ENCODE data around the gene RASSF3. TPM values are rescaled to one million over a fixed set of nuclear protein-coding genes. Genes with fewer than 3 reads are reported as not detected.
"Not testable (repeated sequence)": the region's sequence is repeated elsewhere in the genome, so short reads cannot be mapped to it uniquely, and the experiment has no call there.

RASSF3 gene
- total RNA-seq, 1 donor from 2014 or later, result 143 TPM

DNA sequence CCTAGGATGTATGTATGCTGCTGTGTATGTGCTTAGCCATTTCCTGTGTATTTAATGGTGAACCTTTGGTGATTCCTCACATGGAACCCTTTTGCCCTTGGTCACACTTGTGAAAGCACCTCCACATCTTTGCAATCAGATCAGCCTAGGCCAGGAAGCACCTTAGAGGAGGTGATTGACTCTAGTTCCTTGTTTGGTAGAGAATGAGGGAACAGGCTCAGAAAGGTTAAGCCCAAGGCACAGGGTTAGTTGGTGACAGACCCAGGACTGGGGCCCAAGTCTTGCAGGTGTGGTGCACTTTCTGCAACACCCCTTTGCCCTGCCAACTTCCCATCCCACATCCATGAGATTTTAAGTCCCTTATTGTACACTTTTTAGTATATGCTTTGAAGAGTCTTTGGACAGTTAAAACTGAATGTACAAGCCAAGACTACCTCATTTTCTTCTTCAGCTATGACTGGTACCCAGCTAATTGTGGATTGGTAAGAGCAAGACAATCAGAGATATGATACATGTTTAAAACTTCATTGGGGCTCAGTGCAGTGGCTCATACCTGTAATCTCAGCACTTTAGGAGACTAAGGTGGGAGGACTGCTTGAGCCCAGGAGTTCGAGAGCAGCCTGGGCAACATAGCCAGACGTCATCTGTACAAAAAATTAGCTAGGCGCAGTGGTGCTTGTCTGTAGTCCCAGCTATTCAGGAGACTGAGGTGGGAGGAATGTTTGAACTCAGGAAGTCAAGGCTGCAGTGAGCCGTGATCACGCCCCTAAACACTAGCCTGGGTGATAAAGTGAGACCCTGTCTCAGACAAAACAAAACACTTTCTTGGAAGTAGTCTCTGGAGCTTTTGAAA, 71.1 kb downstream of the RASSF3 start:
- DNase-seq (no peak), ATAC-seq (no peak)
- intact Hi-C loops (cut with micrococcal nuclease), result no loop called here

DNA sequence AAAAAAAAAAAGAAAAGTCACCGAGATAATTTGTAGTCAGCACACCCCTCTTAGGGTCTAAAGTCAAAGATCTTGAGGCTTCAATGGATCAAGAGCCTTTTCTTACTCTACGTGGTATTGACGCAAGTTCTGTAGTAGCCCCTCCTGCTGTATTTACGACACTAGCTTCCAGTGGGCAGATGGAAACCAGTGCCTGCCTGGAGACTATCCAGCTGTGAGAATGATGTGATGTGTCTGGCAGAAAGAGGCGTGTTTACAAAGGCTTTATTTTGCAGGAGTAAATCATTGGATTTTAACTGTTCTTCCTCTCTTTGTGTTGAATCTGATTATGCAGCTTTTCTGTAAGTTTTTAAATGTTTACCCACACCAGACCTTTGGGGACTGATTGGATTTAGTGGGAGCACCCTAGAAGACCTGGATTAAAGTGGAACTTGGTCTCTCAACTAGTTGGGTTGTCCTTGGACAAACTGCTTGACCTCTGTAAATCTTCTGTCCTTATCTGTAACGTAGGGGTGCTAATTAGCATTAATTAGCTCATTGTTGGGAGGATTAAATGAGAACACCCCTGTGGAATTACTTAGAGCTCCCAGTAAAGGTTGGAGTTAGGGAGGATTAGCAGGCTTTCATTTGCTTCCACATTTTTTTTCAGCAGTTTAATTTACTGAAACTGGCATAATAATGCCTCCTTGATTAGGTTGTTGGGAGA, 72.4 kb downstream of the RASSF3 start:
- ATAC-seq (peak; percentile 82), DNase-seq (peak; percentile 43)
- intact Hi-C loops (cut with micrococcal nuclease), result no loop called here

- no peak for DNase-seq
- ATAC-seq, result no peak
- intact Hi-C loops (cut with micrococcal nuclease), result no loop called here
These were observed 73.7 kb downstream of the RASSF3 start for GRCh38 chr12:64683816-64684543.

GRCh38 chr12:64685050-64685449, 74.8 kb downstream of the RASSF3 start:
- DNase-seq (no peak), ATAC-seq (no peak)
- intact Hi-C loops (cut with micrococcal nuclease), result no loop called here

DNA sequence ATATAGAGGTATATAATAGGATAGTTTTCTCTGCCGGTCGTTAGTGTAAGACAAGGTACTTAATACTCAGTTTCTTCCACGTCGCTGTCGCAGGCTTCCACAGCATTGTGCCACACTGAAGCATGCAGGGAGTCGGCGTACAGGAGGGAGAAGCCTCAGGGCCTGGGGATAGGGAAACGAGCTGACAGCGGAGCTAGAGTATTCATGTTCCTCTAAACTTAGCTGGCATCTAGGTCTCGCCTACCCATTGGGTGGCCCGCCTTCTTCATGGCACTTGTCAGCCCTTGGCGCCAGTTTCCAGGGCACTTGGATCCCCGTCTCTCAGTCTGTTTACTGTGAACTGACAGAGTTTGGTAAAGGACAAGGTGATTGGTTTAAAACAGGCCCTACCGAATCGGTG, 75.3 kb downstream of the RASSF3 start:
- intact Hi-C loops (cut with micrococcal nuclease), result no loop called here
- ATAC-seq, result no peak
- no peak for DNase-seq

DNA sequence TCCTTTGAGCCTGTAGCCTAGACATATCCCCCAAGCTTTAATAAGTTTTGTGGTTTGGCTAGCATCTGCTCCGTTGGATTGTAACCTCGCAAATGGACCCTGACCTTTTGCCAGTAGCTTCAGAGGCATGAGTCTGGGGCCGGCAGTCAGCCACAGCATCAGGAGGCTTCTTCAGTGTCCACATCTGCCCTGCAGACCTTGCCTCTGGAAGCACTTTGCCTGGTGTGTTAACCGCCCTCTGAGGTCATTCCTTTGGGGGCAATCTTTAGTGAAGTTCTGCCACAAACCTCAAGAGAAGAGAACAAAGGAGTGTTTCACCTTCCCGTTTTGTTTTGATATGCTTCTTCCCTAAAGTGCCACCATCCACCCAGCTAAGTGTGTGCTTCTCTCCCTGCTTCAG, 77.5 kb downstream of the RASSF3 start:
- intact Hi-C loops (cut with micrococcal nuclease), result no loop called here
- ATAC-seq, result peak; percentile 27
- DNase-seq, result no peak

GRCh38 chr12:64688219-64688618, 77.9 kb downstream of the RASSF3 start:
- intact Hi-C loops (cut with micrococcal nuclease), result no loop called here
- ATAC-seq, result peak; percentile 42
- no peak for DNase-seq

DNA sequence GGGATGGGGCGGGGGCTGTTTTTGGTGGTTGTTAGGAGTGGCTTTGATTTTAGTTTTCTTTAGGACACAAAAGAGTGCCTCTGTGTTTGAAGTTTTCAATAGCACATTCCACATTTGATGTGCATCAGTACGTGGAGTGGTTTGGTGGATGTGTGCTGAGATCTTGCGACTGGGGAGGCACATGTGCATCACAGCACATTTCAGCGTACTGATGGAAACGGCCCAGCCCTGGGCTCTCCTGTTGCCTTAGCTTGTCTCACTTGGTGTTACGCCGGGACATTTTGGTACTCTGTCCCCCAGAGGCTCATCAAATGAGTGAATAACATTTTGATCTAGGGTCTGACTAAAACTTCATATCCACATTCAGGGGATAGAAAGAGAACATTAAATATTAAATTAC, 78.4 kb downstream of the RASSF3 start:
- DNase-seq (no peak), ATAC-seq (peak; percentile 35)
- intact Hi-C loops (cut with micrococcal nuclease), result no loop called here

DNA sequence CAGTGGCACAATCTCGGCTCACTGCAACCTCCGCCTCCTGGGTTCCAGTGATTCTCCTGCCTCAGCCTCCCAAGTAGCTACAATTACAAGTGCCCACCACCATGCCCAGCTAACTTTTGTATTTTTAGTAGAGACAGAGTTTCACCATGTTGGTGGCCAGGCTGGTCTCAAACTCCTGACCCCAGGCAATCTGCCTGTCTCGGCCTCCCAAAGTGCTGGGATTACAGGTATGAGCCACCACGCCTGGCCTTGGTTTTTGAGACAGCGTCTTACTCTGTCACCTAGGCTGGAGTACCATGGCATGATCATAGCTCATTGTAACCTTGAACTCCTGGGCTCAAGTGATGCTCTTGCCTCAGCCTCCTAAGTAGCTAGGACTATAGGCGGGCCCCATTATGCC, 79.9 kb downstream of the RASSF3 start:
- intact Hi-C loops (cut with micrococcal nuclease); ATAC-seq: not testable (repeated sequence)

GRCh38 chr12:64691227-64691794, 81.0 kb downstream of the RASSF3 start:
- intact Hi-C loops (cut with micrococcal nuclease), result no loop called here
- ATAC-seq (no peak), DNase-seq (no peak)

More for the DNA sequence above, 79.9 kb downstream of the RASSF3 start:
- not testable (repeated sequence) for DNase-seq

DNA sequence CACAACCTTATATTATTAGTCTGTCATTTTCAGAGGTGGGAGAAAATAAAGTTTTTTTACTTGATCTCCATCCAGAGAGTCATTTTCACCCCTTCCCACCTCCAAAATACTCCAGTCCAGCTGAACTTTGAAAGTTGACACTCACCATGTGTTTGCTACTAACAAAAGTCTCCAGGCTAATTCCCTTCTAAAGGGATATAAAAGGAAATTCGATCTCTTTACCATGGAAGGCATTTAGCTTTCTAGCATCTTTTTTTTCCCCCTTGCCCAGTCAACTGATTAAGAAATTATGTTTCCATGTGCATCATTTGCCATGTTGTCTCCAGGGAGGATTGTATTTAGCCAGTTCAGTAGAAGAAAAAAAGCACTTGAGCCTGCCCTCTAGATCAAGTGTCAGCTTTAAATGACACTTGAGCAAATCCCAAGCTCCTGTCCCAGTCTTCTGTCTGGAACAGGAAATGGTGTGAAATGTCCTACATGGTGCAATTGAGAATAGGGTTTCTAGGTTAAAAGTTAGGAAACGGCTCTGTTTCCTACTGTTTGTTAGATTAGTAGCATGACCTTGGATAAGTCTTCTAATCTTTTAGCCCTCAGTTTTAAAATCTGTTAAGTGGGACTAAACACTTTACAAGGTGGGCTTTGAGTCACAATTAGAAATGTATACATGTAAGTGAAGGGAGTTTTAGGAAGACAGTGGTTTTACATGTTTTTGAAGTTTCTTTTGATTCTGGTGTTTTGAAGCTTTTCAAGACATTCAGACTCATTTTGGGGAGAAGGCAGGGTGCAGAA, 81.7 kb downstream of the RASSF3 start:
- ATAC-seq, result no peak
- intact Hi-C loops (cut with micrococcal nuclease), result no loop called here

GRCh38 chr12:64694130-64695040, 84.1 kb downstream of the RASSF3 start:
- intact Hi-C loops (cut with micrococcal nuclease), result loop anchor here (5.0 kb wide), 1 partner anchor 147 kb away; no protein-coding TSS in a partner anchor
- ATAC-seq, result peak; percentile 18
- no peak for DNase-seq

More for the DNA sequence above, 81.7 kb downstream of the RASSF3 start:
- no peak for DNase-seq

DNA sequence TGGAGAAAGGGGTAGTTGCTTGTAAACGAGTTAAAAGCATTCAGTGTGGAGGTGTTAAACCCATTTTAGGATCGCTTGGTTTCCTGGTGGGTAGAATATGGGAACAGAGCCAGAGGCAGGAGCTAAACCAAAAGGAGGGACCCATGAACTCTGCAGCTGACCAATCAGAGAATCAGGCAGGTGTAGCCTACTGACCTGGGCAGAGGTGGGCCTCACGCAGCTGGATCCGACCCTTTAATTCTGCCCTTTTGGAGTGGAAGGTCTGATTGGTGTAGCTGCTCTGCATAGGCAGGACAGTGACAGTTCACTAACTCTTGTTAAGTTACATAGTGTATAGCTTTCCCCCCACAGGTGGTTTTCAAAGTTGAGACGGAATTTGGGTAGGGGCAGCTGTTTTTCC, 85.3 kb downstream of the RASSF3 start:
- intact Hi-C loops (cut with micrococcal nuclease), result loop anchor here (5.0 kb wide), 1 partner anchor 148 kb away; no protein-coding TSS in a partner anchor
- ATAC-seq, result no peak
- DNase-seq, result no peak

- intact Hi-C loops (cut with micrococcal nuclease), result loop anchor here (5.0 kb wide), 1 partner anchor 149 kb away; no protein-coding TSS in a partner anchor
- DNase-seq (no peak), ATAC-seq (peak; percentile 13)
These were observed 85.9 kb downstream of the RASSF3 start for GRCh38 chr12:64696080-64696741.

GRCh38 chr12:64699504-64700115, 89.3 kb downstream of the RASSF3 start:
- ATAC-seq (no peak), DNase-seq (no peak)
- intact Hi-C loops (cut with micrococcal nuclease), result loop anchor here (5.0 kb wide), 1 partner anchor 152 kb away; no protein-coding TSS in a partner anchor

GRCh38 chr12:64700532-64700931, 90.2 kb downstream of the RASSF3 start:
- ATAC-seq (no peak), DNase-seq (no peak)
- intact Hi-C loops (cut with micrococcal nuclease), result no loop called here

GRCh38 chr12:64701283-64701682, 91.0 kb downstream of the RASSF3 start:
- intact Hi-C loops (cut with micrococcal nuclease), result no loop called here
- DNase-seq (no peak), ATAC-seq (no peak)

All from left ventricle myocardium superior (tissue), 1 donor.